ENCODE results near the gene FAM186B. TPM values are rescaled to one million over a fixed set of nuclear protein-coding genes. Genes with fewer than 3 reads are reported as not detected.
A peak's percentile ranks its signal among the peaks of the same experiment; 100 is the strongest.

Gene FAM186B
- total and polyA plus RNA-seq, 8 donors = 0.20 to 4.6 (median 3.0) TPM

DNA sequence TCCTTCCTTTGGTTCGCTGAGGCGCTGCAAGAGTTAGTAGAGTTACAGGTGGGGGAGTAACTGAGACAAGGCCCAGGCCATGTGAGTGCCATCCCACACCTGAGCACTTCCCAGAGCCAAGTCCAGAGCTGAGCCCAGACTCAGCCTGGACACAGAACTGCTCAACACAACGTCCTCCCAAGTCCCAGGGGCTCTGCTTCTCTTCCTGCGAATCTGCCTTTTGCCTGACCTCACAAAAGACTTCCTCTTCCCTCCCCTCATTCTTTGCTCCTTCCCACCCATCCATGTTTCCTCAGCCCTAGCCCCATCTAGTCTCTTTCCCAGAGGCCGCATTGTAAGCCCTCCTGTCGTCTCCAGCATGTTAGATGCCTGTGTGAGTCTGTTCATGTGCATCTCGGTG, 20.8 kb downstream of the FAM186B start:
- intact Hi-C loops (cut with DNase I) = no loop called here
- TF ChIP-seq, protein P1, sequence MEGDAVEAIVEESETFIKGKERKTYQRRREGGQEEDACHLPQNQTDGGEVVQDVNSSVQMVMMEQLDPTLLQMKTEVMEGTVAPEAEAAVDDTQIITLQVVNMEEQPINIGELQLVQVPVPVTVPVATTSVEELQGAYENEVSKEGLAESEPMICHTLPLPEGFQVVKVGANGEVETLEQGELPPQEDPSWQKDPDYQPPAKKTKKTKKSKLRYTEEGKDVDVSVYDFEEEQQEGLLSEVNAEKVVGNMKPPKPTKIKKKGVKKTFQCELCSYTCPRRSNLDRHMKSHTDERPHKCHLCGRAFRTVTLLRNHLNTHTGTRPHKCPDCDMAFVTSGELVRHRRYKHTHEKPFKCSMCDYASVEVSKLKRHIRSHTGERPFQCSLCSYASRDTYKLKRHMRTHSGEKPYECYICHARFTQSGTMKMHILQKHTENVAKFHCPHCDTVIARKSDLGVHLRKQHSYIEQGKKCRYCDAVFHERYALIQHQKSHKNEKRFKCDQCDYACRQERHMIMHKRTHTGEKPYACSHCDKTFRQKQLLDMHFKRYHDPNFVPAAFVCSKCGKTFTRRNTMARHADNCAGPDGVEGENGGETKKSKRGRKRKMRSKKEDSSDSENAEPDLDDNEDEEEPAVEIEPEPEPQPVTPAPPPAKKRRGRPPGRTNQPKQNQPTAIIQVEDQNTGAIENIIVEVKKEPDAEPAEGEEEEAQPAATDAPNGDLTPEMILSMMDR (IDR thresholded peaks at IDR 0.05) = no peak

DNA sequence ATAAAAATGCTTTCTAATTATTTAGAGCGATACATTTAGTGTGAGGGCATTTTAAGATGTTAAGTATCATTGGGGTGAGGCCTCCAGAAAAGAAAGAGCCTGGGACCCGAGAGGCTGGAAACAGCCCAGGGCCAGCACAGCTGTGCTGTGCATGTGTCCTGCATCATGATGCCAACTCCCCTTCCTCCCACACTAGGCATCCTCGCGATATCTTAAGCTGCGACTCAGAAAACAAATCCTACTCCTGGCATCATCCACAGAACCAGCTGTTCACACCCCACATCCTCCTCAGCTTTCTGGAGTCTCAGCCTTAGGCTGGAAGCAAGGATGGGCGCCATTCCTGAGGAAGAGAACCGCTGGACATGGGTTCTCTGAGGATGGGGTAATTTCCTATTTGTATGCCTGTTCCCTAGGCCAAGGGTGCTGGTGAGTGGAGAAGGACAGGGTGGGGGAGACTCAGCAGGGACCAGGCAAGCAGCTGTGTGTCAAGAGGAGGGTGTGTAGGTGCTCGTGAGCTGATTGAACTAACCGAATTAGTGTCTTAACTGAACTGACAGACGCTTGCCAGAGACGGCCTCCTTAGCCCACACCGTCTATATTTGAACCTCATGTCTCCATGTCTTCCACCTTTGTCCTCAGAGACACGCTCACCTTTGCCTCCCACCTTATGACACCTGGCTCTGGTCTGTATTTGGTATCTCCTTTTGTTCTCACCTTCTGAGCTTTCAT, 21.9 kb downstream of the FAM186B start:
- DNase-seq = peak in 2 of 4 donors; percentile 49 to 79
- no peak for ATAC-seq
- intact Hi-C loops (cut with DNase I) = no loop called here
- Histone ChIP-seq H3K4me1 (peaks cover 0 to 3% of the 10 kb centered on the region in 2 donors), H3K36me3 (peaks cover 0 to 5% of the 10 kb centered on the region in 2 donors), H3K4me3 (no peak overlapping the region), H3K27ac (no peak overlapping the region), H3K9me3 (no peaks in the 10 kb centered on the region), H3K27me3 (no peaks in the 10 kb centered on the region)
- TF ChIP-seq, protein P1 (IDR thresholded peaks at IDR 0.05) = no peak

More for the DNA sequence above, 20.8 kb downstream of the FAM186B start:
- Histone ChIP-seq H3K4me1 (peaks cover 0 to 3% of the 10 kb centered on the region in 2 donors), H3K4me3 (no peak overlapping the region), H3K27me3 (no peaks in the 10 kb centered on the region), H3K36me3 (peaks cover 0 to 5% of the 10 kb centered on the region in 2 donors), H3K9me3 (no peaks in the 10 kb centered on the region), H3K27ac (no peak overlapping the region)
- DNase-seq (no peak), ATAC-seq (no peak)

DNA sequence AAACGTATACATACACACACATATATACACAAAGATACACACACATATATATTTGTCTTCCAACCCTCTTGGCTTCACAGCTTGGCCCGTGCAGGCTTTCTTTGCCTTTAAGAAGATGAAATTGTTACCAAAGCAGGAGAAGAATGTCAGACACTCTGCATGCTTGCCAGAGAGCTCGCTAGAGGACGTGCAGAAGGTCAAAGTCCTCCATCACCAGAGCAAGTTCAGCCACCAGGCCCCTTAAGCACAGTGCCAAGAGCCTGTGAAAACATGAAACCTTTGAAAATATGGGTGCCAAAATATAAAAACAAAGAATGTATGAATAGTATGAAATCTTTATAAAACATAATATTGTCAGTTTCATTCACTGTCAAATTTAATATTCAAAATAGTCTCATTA, 22.6 kb downstream of the FAM186B start:
- ATAC-seq (no peak), DNase-seq (peak in 2 of 4 donors; percentile 24 to 40)
- no peaks in the 10 kb centered on the region for H3K27me3 ChIP-seq
- H3K36me3 ChIP-seq = peaks cover 0 to 5% of the 10 kb centered on the region in 2 donors
- H3K9me3 ChIP-seq = no peaks in the 10 kb centered on the region
- TF ChIP-seq, protein P1 (IDR thresholded peaks at IDR 0.05) = no peak
- H3K4me1 ChIP-seq = peaks cover 0 to 3% of the 10 kb centered on the region in 2 donors
- intact Hi-C loops (cut with DNase I) = no loop called here
- H3K4me3 ChIP-seq = no peak overlapping the region
- H3K27ac ChIP-seq = no peak overlapping the region

DNA sequence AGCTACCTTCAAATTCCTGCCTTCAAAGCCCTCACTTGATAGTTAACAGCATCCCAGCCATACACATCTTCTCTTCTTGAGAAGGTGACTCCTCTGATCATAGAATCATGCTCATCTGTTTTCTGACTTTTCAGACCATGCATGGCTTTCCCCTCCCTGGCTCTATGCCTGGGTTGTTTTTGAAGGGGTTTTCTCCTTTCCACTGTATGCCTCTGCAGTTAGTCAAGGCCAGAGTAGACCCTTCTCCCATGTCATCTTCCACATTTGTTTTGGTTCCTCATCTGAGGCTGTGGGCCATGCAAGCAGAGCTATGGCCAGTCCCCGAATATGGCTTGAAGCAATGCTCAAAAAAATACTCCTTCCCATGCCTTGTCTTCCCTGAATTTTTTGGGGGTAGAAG, 23.2 kb downstream of the FAM186B start:
- no peak overlapping the region for H3K27ac ChIP-seq

More for the DNA sequence above, 23.2 kb downstream of the FAM186B start:
- TF ChIP-seq, protein P1 (IDR thresholded peaks at IDR 0.05) = no peak
- Histone ChIP-seq H3K27me3 (no peaks in the 10 kb centered on the region), H3K4me3 (no peak overlapping the region), H3K9me3 (no peaks in the 10 kb centered on the region), H3K4me1 (peaks cover 0 to 3% of the 10 kb centered on the region in 2 donors), H3K36me3 (peaks cover 0 to 5% of the 10 kb centered on the region in 2 donors)
- ATAC-seq (no peak), DNase-seq (no peak)
- intact Hi-C loops (cut with DNase I) = no loop called here

Measured in left lung (tissue), 10 donors.